A549 (cell line): ENCODE measurements around the gene LRRC2. TPM values are rescaled to one million over a fixed set of nuclear protein-coding genes. Genes with fewer than 3 reads are reported as not detected.

Experiments
- ATAC-seq, 2 experiments: fragments of 200-7000 bp in 1 of 2; fragments of >200 bp in 1 of 2; cut with Nextera tagmentation in 1 of 2; cut with Tn5 transposase in 1 of 2; 3 replicates each; pipeline versions ENCODE4 v1.8.0 to v1.9.1; 2018 to 2020; ENCODE audit warnings: mild to moderate bottlenecking in 1 of 2, moderate library complexity in 1 of 2
- CTCF ChIA-PET: fragments of 300-600 bp; sonication (Branson Sonifier 250); formaldehyde crosslinking; extraction: SDS; loops from one replicate; lab custom pipeline; 2021; ENCODE audit warnings: antibody characterized with exemption, inconsistent platforms; lab: Yijun Ruan, JAX
- POLR2A ChIA-PET: fragments of 350-600 bp; formaldehyde crosslinking; extraction: SDS; loops from one replicate; lab custom pipeline; 2021; ENCODE audit warnings: antibody characterized with exemption, inconsistent platforms; lab: Yijun Ruan, JAX
- DNase-seq, 2 experiments: peaks; one replicate each; pipeline versions ENCODE4 v3.0.0 to v3.0.0-alpha.2; 2011 to 2016; ENCODE audit warnings: low read depth in 1 of 2, low spot score in 1 of 2
- FAIRE-seq: peaks from 2 replicates; lab custom pipeline; 2011; peaks lifted over from hg19 to GRCh38; lab: Jason Lieb, UNC
- H3K27ac ChIP-seq, 2 experiments: fragments of >200 bp; sonication (Bioruptor Twin); formaldehyde crosslinking; 3 replicates each; pipeline ENCODE4 v1.5.1; 2016 to 2017
- H3K4me1 ChIP-seq: fragments of >200 bp; sonication (Bioruptor Twin); formaldehyde crosslinking; 3 replicates; pipeline ENCODE4 v1.6.1; 2016
- H3K4me2 ChIP-seq: fragments of >200 bp; sonication (Bioruptor Twin); formaldehyde crosslinking; 3 replicates; pipeline ENCODE4 v1.6.1; 2016
- H3K4me3 ChIP-seq: fragments of >200 bp; sonication (Bioruptor Twin); formaldehyde crosslinking; 3 replicates; pipeline ENCODE4 v1.5.1; 2016
- H3K9me3 ChIP-seq: fragments of >200 bp; sonication (Bioruptor Twin); formaldehyde crosslinking; 3 replicates; pipeline ENCODE4 v1.6.1; 2016
- BCL3 ChIP-seq: fragments of >200 bp; sonication (Bioruptor Twin); formaldehyde crosslinking; IDR thresholded peaks from 3 replicates; pipeline ENCODE4 v1.6.1; 2016
- BHLHE40 ChIP-seq: IDR thresholded peaks from 2 replicates; pipeline ENCODE4 v1.6.1; 2012; ENCODE audit warnings: low read depth, low read length, inconsistent platforms
- CBX2 ChIP-seq: fragments of 200-600 bp; sonication (generic); IDR thresholded peaks from 2 replicates; pipeline ENCODE4 v1.6.1; 2016; ENCODE audit warnings: low read depth, mild to moderate bottlenecking, borderline replicate concordance
- CBX8 ChIP-seq: fragments of 200-600 bp; sonication (generic); IDR thresholded peaks from 2 replicates; pipeline ENCODE4 v1.6.1; 2016
- CEBPB ChIP-seq, 2 experiments: fragments of >200 bp in 1 of 2; sonication (Bioruptor Twin) in 1 of 2; formaldehyde crosslinking in 1 of 2; IDR thresholded peaks; 2 replicates each; pipeline ENCODE4 v1.6.1; 2012 to 2016
- CHD4 ChIP-seq: fragments of 200-600 bp; sonication (generic); IDR thresholded peaks from 2 replicates; pipeline ENCODE4 v1.6.1; 2016; ENCODE audit warnings: antibody characterized with exemption, mild to moderate bottlenecking, borderline replicate concordance
- CTCF ChIP-seq: fragments of >200 bp; sonication (Bioruptor Twin); formaldehyde crosslinking; IDR thresholded peaks from 3 replicates; pipeline ENCODE4 v1.5.1; 2016
- EHMT2 ChIP-seq: fragments of 200-600 bp; sonication (generic); IDR thresholded peaks from 2 replicates; pipeline ENCODE4 v1.6.1; 2016; ENCODE audit warnings: antibody characterized with exemption, low read depth, mild to moderate bottlenecking, moderate library complexity
- FOSL2 ChIP-seq, 2 experiments: fragments of 450-650 bp in 1 of 2; fragments of >200 bp in 1 of 2; sonication (Bioruptor Twin) in 1 of 2; formaldehyde crosslinking; IDR thresholded peaks; 2 replicates each; pipeline versions ENCODE4 v1.5.0 to v1.6.1; 2016 to 2020; ENCODE audit warnings: mild to moderate bottlenecking in 1 of 2, moderate library complexity in 1 of 2
- HDAC2 ChIP-seq: fragments of 200-600 bp; sonication (generic); IDR thresholded peaks from 2 replicates; pipeline ENCODE4 v1.6.1; 2016
- HES2 ChIP-seq: fragments of >200 bp; sonication (Bioruptor Twin); formaldehyde crosslinking; IDR thresholded peaks from 2 replicates; pipeline ENCODE4 v1.6.1; 2016
- HEYL ChIP-seq: fragments of 250-450 bp; sonication (Bioruptor Pico); IDR thresholded peaks from 2 replicates; pipeline ENCODE4 v1.8.0; 2021; ENCODE audit warnings: mild to moderate bottlenecking, moderate library complexity
- HOXA7 ChIP-seq: fragments of 250-450 bp; sonication (Bioruptor Pico); IDR thresholded peaks from 2 replicates; pipeline ENCODE4 v1.5.0; 2020; ENCODE audit warnings: mild to moderate bottlenecking, moderate library complexity
- HOXB13 ChIP-seq: fragments of 250-450 bp; sonication (Bioruptor Pico); IDR thresholded peaks from 2 replicates; pipeline ENCODE4 v1.5.0; 2020; ENCODE audit warnings: low read depth, mild to moderate bottlenecking, moderate library complexity
- JUN ChIP-seq, 2 experiments: fragments of >200 bp; sonication (Bioruptor Twin); formaldehyde crosslinking; IDR thresholded peaks; 2 replicates in 1 of 2; 3 replicates in 1 of 2; pipeline ENCODE4 v1.6.1; 2016 to 2017
- MAZ ChIP-seq: fragments of 150-350 bp; IDR thresholded peaks from 2 replicates; pipeline ENCODE4 v1.6.1; 2014; ENCODE audit warnings: antibody characterized with exemption, low read depth, low read length, borderline replicate concordance
- POLR2A ChIP-seq: IDR thresholded peaks from 2 replicates; pipeline ENCODE4 v1.6.1; 2012; ENCODE audit warnings: mild to moderate bottlenecking, low read length
- POLR2AphosphoS2 ChIP-seq: conservative IDR thresholded peaks from 2 replicates; pipeline ENCODE4 v1.6.1; 2012; ENCODE audit warnings: low read length, improper control_type of control experiment, inconsistent platforms
- RARB ChIP-seq: fragments of 250-450 bp; sonication (Bioruptor Pico); IDR thresholded peaks from 2 replicates; pipeline ENCODE4 v1.8.0; 2021; ENCODE audit warnings: mild to moderate bottlenecking, moderate library complexity
- RNF2 ChIP-seq: fragments of 200-600 bp; sonication (generic); IDR thresholded peaks from 2 replicates; pipeline ENCODE4 v1.6.1; 2016; ENCODE audit warnings: low read depth, mild to moderate bottlenecking, antibody characterized with exemption, moderate library complexity, borderline replicate concordance
- ZC3H11A ChIP-seq: fragments of 450-650 bp; IDR thresholded peaks from 2 replicates; pipeline ENCODE4 v1.6.1; 2014; ENCODE audit warnings: antibody characterized with exemption, mild to moderate bottlenecking
- ZNF302 ChIP-seq: fragments of 250-450 bp; sonication (Bioruptor Pico); IDR thresholded peaks from 2 replicates; pipeline ENCODE4 v1.9.0; 2021; ENCODE audit warnings: inconsistent platforms, mild to moderate bottlenecking, moderate library complexity
- ZSCAN20 ChIP-seq: fragments of 250-450 bp; sonication (Bioruptor Pico); IDR thresholded peaks from 2 replicates; pipeline ENCODE4 v1.8.0; 2022; ENCODE audit warnings: mild to moderate bottlenecking, moderate library complexity
- WGBS: methylation state at CpG from one replicate; pipeline ENCODE4 v1.1.6; 2017; ENCODE audit errors: missing lambda C conversion rate; 5-methylcytosine and 5-hydroxymethylcytosine counted together
- polyA minus RNA-seq: library from RNA; depleted of rRNA, polyadenylated mRNA; stranded (reverse); fragments of >200 nt; gene quantifications from 2 replicates; pipeline ENCODE4 v1.2.3, GENCODE V29; 2011; rRNA and poly(A)+ RNA removed
- polyA plus RNA-seq, 4 experiments: library from polyadenylated mRNA; depleted of rRNA in 3 of 4; stranded (reverse); fragments of >200 nt; fragmentation: RNase III in 1 of 4; extraction: RNeasy Plus Mini Kit Qiagen cat#74134 plus additional on column Dnase treatment in 1 of 4; gene quantifications; 2 replicates in 3 of 4; 3 replicates in 1 of 4; pipeline ENCODE4 v1.2.3, GENCODE V29; 2011 to 2017
- TF ChIP-seq, protein P1 (sequence below): fragments of 450-650 bp; IDR thresholded peaks from 2 replicates; pipeline ENCODE4 v1.6.1; 2014; ENCODE audit warnings: antibody characterized with exemption

Gene LRRC2, protein sequence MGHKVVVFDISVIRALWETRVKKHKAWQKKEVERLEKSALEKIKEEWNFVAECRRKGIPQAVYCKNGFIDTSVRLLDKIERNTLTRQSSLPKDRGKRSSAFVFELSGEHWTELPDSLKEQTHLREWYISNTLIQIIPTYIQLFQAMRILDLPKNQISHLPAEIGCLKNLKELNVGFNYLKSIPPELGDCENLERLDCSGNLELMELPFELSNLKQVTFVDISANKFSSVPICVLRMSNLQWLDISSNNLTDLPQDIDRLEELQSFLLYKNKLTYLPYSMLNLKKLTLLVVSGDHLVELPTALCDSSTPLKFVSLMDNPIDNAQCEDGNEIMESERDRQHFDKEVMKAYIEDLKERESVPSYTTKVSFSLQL
- polyA plus RNA-seq (2011; rRNA removed) (0.03 TPM in 1 of 2 replicates, not detected in the other), polyA plus RNA-seq (2017; fragmentation: RNase III; extraction: RNeasy Plus Mini Kit Qiagen cat#74134 plus additional on column Dnase treatment) (not detected in 3 replicates), polyA minus RNA-seq (not detected in 2 replicates)
- polyA plus RNA-seq (2012; cell fraction: cytosol; rRNA removed), result not detected in 2 replicates
- not detected in 2 replicates for polyA plus RNA-seq (2012; cell fraction: nucleus; rRNA removed)

DNA sequence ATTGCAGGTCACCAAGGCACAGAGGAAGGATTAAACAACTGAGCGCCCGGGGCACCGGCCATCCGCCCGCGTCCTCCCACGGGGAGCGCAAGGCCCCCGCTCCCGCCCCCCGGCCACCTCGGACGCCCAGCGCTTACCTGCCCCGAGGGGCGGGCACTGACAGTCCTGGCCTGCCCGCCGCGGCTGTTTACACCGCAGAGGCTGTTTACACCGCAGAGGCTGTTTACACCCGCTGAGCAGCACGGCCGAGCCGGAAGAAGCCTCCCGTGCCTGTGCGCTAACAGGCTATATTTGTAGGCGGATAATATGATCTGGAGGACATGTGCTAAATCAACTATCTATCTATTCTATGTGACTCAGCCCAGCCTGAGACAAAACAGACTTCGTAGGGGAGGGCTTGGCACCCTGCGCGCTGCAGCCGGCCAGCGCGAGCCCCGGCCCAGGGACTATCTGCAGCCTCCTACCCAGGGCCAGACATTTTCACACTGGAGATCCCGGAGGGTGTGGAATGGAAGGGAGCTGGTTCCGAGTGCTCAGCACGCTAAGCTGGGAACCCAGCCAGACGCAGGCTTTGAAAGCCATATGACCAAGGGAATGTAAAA is at the start of gene LRRC2:
LRRC2 (minus strand) TSS at position 263 of the 602 bp plus-strand sequence. CDS start 14,711 bp downstream, outside the sequence.
- CTCF ChIA-PET, result interaction anchor here (0.6 to 2.9 kb wide), 2 partner anchors 74 to 77 kb away, joined by 3 to 11 read pairs; no protein-coding TSS in a partner anchor
- H3K9me3 ChIP-seq, result no peaks in the 10 kb centered on the region
- no peaks in the 10 kb centered on the region for H3K4me1 ChIP-seq
- peak within 1 kb of the TSS; percentile 40 for H3K4me3 ChIP-seq
- H3K27ac ChIP-seq, result 0 out of 6 replicates have a peak within 1 kb of the TSS, but pooled peaks of 1 of the 2 experiments have one; percentile 21
- FAIRE-seq (no peak), ATAC-seq (peak; percentile 56 to 78), DNase-seq (no peak)
- no peak for TF ChIP-seq HES2
- TF ChIP-seq HOXB13 (CRISPR knock-in tag), result no peak
- no peak for TF ChIP-seq POLR2AphosphoS2
- TF ChIP-seq RARB (CRISPR knock-in tag), result no peak
- TF ChIP-seq POLR2A, result no peak
- WGBS, result 14% methylated on average over 17 of the region's 39 CpGs
- H3K4me2 ChIP-seq, result peak within 1 kb of the TSS; percentile 83
- POLR2A ChIA-PET, result no interaction called here

GRCh38 chr3:46615050-46615775 is 49.1 kb upstream of the LRRC2 start:
- no peaks in the 10 kb centered on the region for H3K4me1 ChIP-seq
- ATAC-seq (no peak), DNase-seq (no peak), FAIRE-seq (no peak)
- 57% methylated on average over 9 of the region's 9 CpGs for WGBS
- no peak overlapping the region for H3K4me2 ChIP-seq
- H3K27ac ChIP-seq, result no peak overlapping the region
- ChIA-PET CTCF (interaction anchor here (0.7 to 2.1 kb wide), 4 partner anchors 12 to 16 kb away, joined by 3 to 7 read pairs (median 4); no protein-coding TSS in a partner anchor), POLR2A (no interaction called here)
- no peak overlapping the region for H3K4me3 ChIP-seq
- TF ChIP-seq ZSCAN20 (CRISPR knock-in tag) (no peak), EHMT2 (no peak), RNF2 (no peak), MAZ (no peak), BCL3 (no peak), HDAC2 (no peak), BHLHE40 (no peak), HOXA7 (CRISPR knock-in tag) (no peak)
- no peaks in the 10 kb centered on the region for H3K9me3 ChIP-seq

DNA sequence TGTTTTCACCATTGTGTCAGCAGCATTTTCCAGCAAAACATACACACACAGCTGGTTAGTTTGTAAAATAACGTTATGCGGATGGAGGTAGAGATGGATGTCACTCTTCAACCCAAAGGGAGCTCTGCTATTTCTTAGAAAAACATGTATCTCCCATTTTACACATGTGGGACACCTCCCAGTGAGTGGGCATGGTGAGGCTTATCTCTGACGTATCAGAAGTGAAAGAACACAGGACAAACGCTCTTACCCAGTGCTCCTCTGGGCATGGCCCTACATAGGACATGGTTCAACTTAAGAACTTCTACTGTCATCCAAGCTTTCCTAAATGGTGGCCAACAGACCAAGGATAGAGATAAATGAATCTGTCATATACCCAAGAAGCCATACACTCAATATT is 48.3 kb upstream of the LRRC2 start:
- ATAC-seq (no peak), DNase-seq (no peak), FAIRE-seq (no peak)
- Histone ChIP-seq H3K27ac (no peak overlapping the region), H3K4me3 (no peak overlapping the region), H3K4me2 (no peak overlapping the region), H3K9me3 (no peaks in the 10 kb centered on the region), H3K4me1 (no peaks in the 10 kb centered on the region)
- WGBS, result 41% methylated on average over 4 of the region's 4 CpGs
- TF ChIP-seq FOSL2 (IDR thresholded peaks at IDR 0.05) (no peak), FOSL2 (CRISPR knock-in tag; IDR thresholded peaks at IDR 0.05) (no peak), CHD4 (no peak), ZSCAN20 (CRISPR knock-in tag) (no peak), HDAC2 (no peak), HEYL (CRISPR knock-in tag) (no peak), BCL3 (no peak), MAZ (no peak), CEBPB (IDR thresholded peaks at IDR 0.05) (no peak), POLR2A (no peak), ZNF302 (CRISPR knock-in tag) (no peak), CBX8 (no peak), ZC3H11A (no peak), CTCF (no peak), JUN (IDR thresholded peaks at IDR 0.05) (no peak), CBX2 (no peak)
- TF ChIP-seq, protein P1, sequence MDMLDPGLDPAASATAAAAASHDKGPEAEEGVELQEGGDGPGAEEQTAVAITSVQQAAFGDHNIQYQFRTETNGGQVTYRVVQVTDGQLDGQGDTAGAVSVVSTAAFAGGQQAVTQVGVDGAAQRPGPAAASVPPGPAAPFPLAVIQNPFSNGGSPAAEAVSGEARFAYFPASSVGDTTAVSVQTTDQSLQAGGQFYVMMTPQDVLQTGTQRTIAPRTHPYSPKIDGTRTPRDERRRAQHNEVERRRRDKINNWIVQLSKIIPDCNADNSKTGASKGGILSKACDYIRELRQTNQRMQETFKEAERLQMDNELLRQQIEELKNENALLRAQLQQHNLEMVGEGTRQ, result no peak
- ChIA-PET POLR2A (no interaction called here), CTCF (interaction anchor here (1.2 to 2.1 kb wide), 3 partner anchors 13 to 17 kb away, joined by 3 to 7 read pairs (median 5); no protein-coding TSS in a partner anchor)
